ENCODE measurements around the gene FAM20C.

Gene FAM20C

GRCh38 chr7:228610-229009 is 36.2 kb downstream of the FAM20C start:
- no peak for TF ChIP-seq ZNF362 (tag by site-specific recombination; IDR thresholded peaks at IDR 0.05)
- no peak for TF ChIP-seq ZNF132 (tag by site-specific recombination; IDR thresholded peaks at IDR 0.05; ENCODE audit: borderline replicate concordance)
- TF ChIP-seq ZFP69B (tag by site-specific recombination; IDR thresholded peaks at IDR 0.05), result no peak
- TF ChIP-seq TRIM28 (IDR thresholded peaks at IDR 0.05; ENCODE audit: borderline replicate concordance, low read length), result no peak
- no peak for TF ChIP-seq ZXDB (tag by site-specific recombination; IDR thresholded peaks at IDR 0.05)
- no peak for TF ChIP-seq ZNF514 (tag by site-specific recombination; IDR thresholded peaks at IDR 0.05)
- no peak for TF ChIP-seq ZSCAN5A (tag by site-specific recombination; IDR thresholded peaks at IDR 0.05)
- no peak for TF ChIP-seq ZNF350 (tag by site-specific recombination; IDR thresholded peaks at IDR 0.05)
- TF ChIP-seq ZFP41 (tag by site-specific recombination; IDR thresholded peaks at IDR 0.05; ENCODE audit: borderline replicate concordance), result no peak
- TF ChIP-seq ZNF548 (tag by site-specific recombination; IDR thresholded peaks at IDR 0.05), result no peak
- TF ChIP-seq PRDM2 (tag by site-specific recombination; IDR thresholded peaks at IDR 0.05; ENCODE audit: borderline replicate concordance), result no peak
- TF ChIP-seq HOXC10 (CRISPR knock-in tag; IDR thresholded peaks at IDR 0.05), result no peak
- no peak for TF ChIP-seq ZNF677 (tag by site-specific recombination; IDR thresholded peaks at IDR 0.05)
- TF ChIP-seq ZNF629 (tag by site-specific recombination; IDR thresholded peaks at IDR 0.05), result no peak
- TF ChIP-seq FEZF1 (tag by site-specific recombination; IDR thresholded peaks at IDR 0.05), result no peak
- no peak for TF ChIP-seq SP7 (tag by site-specific recombination; IDR thresholded peaks at IDR 0.05)
- CTCF ChIA-PET, result no interaction called here
- H3K9me3 ChIP-seq (ENCODE audit: control insufficient read depth, insufficient read depth, low read depth, low read length), result no peaks in the 10 kb centered on the region
- no peak overlapping the region for H3K27ac ChIP-seq (ENCODE audit: extremely low read depth, low read depth, low read length)
- H3K36me3 ChIP-seq (ENCODE audit: control insufficient read depth in 2 of 2, insufficient read depth in 1 of 2, low read length in 2 of 2), result no peaks in the 10 kb centered on the region
- POLR2A ChIA-PET, result no interaction called here
- no peak overlapping the region for H3K4me3 ChIP-seq (ENCODE audit: low read depth, low read length)
- no peaks in the 10 kb centered on the region for H3K4me1 ChIP-seq (ENCODE audit: control insufficient read depth, insufficient read depth, low read length)

GRCh38 chr7:229184-229964 is 37.0 kb downstream of the FAM20C start:
- POLR2A ChIA-PET, result no interaction called here
- CTCF ChIA-PET, result no interaction called here
- Histone ChIP-seq H3K4me1 (ENCODE audit: control insufficient read depth, insufficient read depth, low read length) (no peaks in the 10 kb centered on the region), H3K4me3 (ENCODE audit: low read depth, low read length) (no peak overlapping the region), H3K36me3 (ENCODE audit: control insufficient read depth in 2 of 2, insufficient read depth in 1 of 2, low read length in 2 of 2) (no peaks in the 10 kb centered on the region), H3K27ac (ENCODE audit: extremely low read depth, low read depth, low read length) (no peak overlapping the region), H3K9me3 (ENCODE audit: control insufficient read depth, insufficient read depth, low read depth, low read length) (no peaks in the 10 kb centered on the region)
- TF ChIP-seq ZNF266 (tag by site-specific recombination; IDR thresholded peaks at IDR 0.05; ENCODE audit: low read depth) (no peak), ZNF558 (tag by site-specific recombination; IDR thresholded peaks at IDR 0.05) (no peak), ZNF571 (tag by site-specific recombination; IDR thresholded peaks at IDR 0.05) (no peak), WT1 (tag by site-specific recombination; IDR thresholded peaks at IDR 0.05) (no peak), ZNF629 (tag by site-specific recombination; IDR thresholded peaks at IDR 0.05) (no peak), HOXD13 (CRISPR knock-in tag; IDR thresholded peaks at IDR 0.05; ENCODE audit: borderline replicate concordance) (no peak), GLI2 (tag by site-specific recombination; IDR thresholded peaks at IDR 0.05; ENCODE audit: borderline replicate concordance, low read depth) (no peak), ZNF335 (tag by site-specific recombination; conservative IDR thresholded peaks at IDR 0.05) (no peak)
